Measurements from ENCODE around the gene SIDT2.

SIDT2 gene

DNA sequence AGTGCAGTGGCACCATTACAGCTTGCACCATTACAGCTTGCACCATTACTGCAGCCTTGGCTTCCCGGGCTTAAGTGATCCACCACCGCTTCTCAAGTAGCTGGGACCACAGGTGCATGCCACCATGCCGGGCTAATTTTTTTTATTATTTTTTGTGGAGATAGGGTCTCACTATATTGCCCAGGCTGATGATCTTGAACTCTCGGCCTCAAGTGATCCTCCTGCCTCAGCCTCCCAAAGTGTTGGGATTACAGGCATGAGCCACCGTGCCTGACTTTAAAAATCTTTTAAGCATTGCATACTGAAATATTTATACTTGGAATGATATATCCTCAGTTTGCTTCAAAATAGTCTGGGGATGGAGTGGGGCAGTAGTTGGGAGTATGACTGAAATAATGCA is 24.1 kb upstream of the SIDT2 start:
- Mint-ChIP-seq H3K36me3 (ENCODE audit: insufficient read depth) (peaks cover 56% of the 10 kb centered on the region), H3K27ac (peak overlapping the region in 1 of 2 donors; percentile 69), H3K9me3 (no peaks in the 10 kb centered on the region), H3K4me3 (no peak overlapping the region), H3K27me3 (no peaks in the 10 kb centered on the region), H3K4me1 (ENCODE audit: low read depth in 2 of 2) (peaks cover 17 to 40% of the 10 kb centered on the region in 2 donors)
- DNase-seq: no peak
- no peak for ATAC-seq (replicated peaks)

- no peaks in the 10 kb centered on the region for H3K9me3 Mint-ChIP-seq
- H3K36me3 Mint-ChIP-seq (ENCODE audit: insufficient read depth): peaks cover 72% of the 10 kb centered on the region
- no peak for DNase-seq
- no peaks in the 10 kb centered on the region for H3K27me3 Mint-ChIP-seq
- H3K4me3 Mint-ChIP-seq: no peak overlapping the region
- no peak for ATAC-seq (replicated peaks)
- H3K4me1 Mint-ChIP-seq (ENCODE audit: low read depth in 2 of 2): peaks cover 12 to 24% of the 10 kb centered on the region in 2 donors
- no peak overlapping the region for H3K27ac Mint-ChIP-seq
Measured at GRCh38 chr11:117157507-117157906, 21.0 kb upstream of the SIDT2 start.

DNA sequence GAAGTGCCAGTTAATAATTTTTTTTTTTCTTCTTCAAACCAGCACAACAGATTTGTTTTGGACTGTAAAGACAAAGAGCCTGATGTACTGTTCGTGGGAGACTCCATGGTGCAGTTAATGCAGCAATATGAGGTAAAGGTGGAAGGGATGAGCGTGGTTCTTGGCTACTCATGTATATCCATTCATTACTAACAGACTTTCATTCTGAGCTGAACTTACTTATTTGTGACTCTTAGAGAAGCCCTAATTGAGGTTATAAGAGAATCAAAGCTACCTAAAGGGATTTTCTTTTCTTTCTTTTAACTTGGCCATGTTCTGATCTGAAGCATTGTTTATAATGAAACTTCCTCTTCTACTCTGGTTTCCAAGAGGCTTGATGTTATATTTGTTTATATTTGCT is 18.7 kb upstream of the SIDT2 start:
- H3K4me3 Mint-ChIP-seq: no peak overlapping the region
- no peaks in the 10 kb centered on the region for H3K27me3 Mint-ChIP-seq
- peaks cover 78% of the 10 kb centered on the region for H3K36me3 Mint-ChIP-seq (ENCODE audit: insufficient read depth)
- no peaks in the 10 kb centered on the region for H3K9me3 Mint-ChIP-seq
- peaks cover 12 to 16% of the 10 kb centered on the region in 2 donors for H3K4me1 Mint-ChIP-seq (ENCODE audit: low read depth in 2 of 2)
- DNase-seq: no peak
- ATAC-seq (replicated peaks): no peak
- H3K27ac Mint-ChIP-seq: peak overlapping the region in 1 of 2 donors; percentile 50

DNA sequence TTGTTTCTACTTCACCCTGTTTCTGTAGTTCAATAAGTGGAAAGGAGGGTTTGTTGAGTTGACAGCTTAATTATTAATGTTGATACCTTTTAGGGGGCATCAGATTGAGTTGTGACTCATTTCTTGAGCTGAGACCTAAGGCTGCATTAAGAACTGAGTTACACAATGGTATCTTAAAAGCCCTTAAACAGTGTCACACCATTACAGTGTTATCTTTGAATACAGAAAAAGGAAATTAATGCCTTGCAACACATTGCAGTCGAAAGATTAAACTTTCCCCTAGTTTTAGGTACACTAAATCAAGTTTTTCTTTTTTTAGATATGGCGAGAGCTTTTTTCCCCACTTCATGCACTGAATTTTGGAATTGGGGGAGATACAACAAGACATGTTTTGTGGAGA is 17.7 kb upstream of the SIDT2 start:
- DNase-seq (no peak), ATAC-seq (replicated peaks) (no peak)
- no peaks in the 10 kb centered on the region for H3K9me3 Mint-ChIP-seq
- H3K4me1 Mint-ChIP-seq (ENCODE audit: low read depth in 2 of 2): peaks cover 12 to 14% of the 10 kb centered on the region in 2 donors
- H3K27ac Mint-ChIP-seq: peak overlapping the region in 1 of 2 donors; percentile 52
- no peaks in the 10 kb centered on the region for H3K27me3 Mint-ChIP-seq
- no peak overlapping the region for H3K4me3 Mint-ChIP-seq
- H3K36me3 Mint-ChIP-seq (ENCODE audit: insufficient read depth): peaks cover 84% of the 10 kb centered on the region

DNA sequence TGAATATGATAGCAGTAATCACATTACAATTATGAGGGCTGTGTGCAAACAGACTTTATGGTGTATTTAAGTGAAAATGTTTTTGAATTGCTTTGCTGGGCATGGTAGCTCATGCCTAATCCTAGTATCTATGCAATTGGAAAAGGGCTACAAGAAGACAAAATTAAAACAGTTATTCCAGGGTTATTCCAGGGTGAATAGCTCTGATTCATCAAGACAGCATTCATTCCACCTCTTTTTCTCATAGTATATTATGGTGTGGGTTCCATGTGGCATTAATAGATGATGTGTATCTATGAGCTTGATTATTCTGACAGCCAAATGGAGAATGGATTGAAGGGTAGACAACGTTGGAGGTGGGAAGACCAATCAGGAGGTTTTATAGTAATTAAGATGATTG is 12.1 kb upstream of the SIDT2 start:
- no peaks in the 10 kb centered on the region for H3K9me3 Mint-ChIP-seq
- ATAC-seq (replicated peaks) (no peak), DNase-seq (no peak)
- H3K27ac Mint-ChIP-seq: no peak overlapping the region
- peaks cover 0 to 11% of the 10 kb centered on the region in 2 donors for H3K4me1 Mint-ChIP-seq (ENCODE audit: low read depth in 2 of 2)
- peaks cover 83% of the 10 kb centered on the region for H3K36me3 Mint-ChIP-seq (ENCODE audit: insufficient read depth)
- no peak overlapping the region for H3K4me3 Mint-ChIP-seq
- H3K27me3 Mint-ChIP-seq: no peaks in the 10 kb centered on the region

- ATAC-seq (replicated peaks) (no peak), DNase-seq (no peak)
- no peak overlapping the region for H3K4me3 Mint-ChIP-seq
- H3K27ac Mint-ChIP-seq: peak overlapping the region in 1 of 2 donors; percentile 72
- peaks cover 57% of the 10 kb centered on the region for H3K36me3 Mint-ChIP-seq (ENCODE audit: insufficient read depth)
- H3K9me3 Mint-ChIP-seq: no peaks in the 10 kb centered on the region
- peaks cover 2 to 14% of the 10 kb centered on the region in 2 donors for H3K4me1 Mint-ChIP-seq (ENCODE audit: low read depth in 2 of 2)
- no peaks in the 10 kb centered on the region for H3K27me3 Mint-ChIP-seq
Measured at GRCh38 chr11:117169736-117170135, 8.8 kb upstream of the SIDT2 start.

DNA sequence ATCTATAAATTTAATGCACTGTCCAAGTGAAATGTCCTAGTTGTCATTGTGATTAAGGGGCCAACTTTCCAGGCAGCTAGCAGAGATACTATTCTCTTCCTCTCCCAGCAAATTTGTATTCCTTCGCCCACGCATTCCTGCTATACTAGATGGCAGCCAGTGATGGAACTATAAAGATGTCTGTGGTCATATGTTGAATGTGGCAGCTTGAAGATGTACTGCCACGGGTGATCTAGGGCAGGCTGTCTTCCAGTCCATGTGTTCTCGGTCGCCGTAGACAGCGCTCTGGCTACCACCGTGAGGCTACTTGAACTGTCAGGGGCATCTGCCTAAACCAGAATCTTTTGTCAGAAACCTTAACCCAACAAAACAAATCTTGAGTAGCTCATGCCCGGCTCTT is 8.3 kb upstream of the SIDT2 start:
- Mint-ChIP-seq H3K36me3 (ENCODE audit: insufficient read depth) (peaks cover 52% of the 10 kb centered on the region), H3K4me1 (ENCODE audit: low read depth in 2 of 2) (peaks cover 2 to 14% of the 10 kb centered on the region in 2 donors)

GRCh38 chr11:117171007-117171403 is 7.5 kb upstream of the SIDT2 start:
- Mint-ChIP-seq H3K4me3 (no peak overlapping the region), H3K9me3 (no peaks in the 10 kb centered on the region), H3K27me3 (no peaks in the 10 kb centered on the region), H3K27ac (peak overlapping the region in 1 of 2 donors; percentile 44), H3K36me3 (ENCODE audit: insufficient read depth) (peaks cover 44% of the 10 kb centered on the region), H3K4me1 (ENCODE audit: low read depth in 2 of 2) (peaks cover 2 to 10% of the 10 kb centered on the region in 2 donors)
- ATAC-seq (replicated peaks) (no peak), DNase-seq (no peak)

More for the DNA sequence above, 8.3 kb upstream of the SIDT2 start:
- no peaks in the 10 kb centered on the region for H3K27me3 Mint-ChIP-seq
- DNase-seq (no peak), ATAC-seq (replicated peaks) (no peak)
- no peak overlapping the region for H3K4me3 Mint-ChIP-seq
- no peak overlapping the region for H3K27ac Mint-ChIP-seq
- H3K9me3 Mint-ChIP-seq: no peaks in the 10 kb centered on the region

DNA sequence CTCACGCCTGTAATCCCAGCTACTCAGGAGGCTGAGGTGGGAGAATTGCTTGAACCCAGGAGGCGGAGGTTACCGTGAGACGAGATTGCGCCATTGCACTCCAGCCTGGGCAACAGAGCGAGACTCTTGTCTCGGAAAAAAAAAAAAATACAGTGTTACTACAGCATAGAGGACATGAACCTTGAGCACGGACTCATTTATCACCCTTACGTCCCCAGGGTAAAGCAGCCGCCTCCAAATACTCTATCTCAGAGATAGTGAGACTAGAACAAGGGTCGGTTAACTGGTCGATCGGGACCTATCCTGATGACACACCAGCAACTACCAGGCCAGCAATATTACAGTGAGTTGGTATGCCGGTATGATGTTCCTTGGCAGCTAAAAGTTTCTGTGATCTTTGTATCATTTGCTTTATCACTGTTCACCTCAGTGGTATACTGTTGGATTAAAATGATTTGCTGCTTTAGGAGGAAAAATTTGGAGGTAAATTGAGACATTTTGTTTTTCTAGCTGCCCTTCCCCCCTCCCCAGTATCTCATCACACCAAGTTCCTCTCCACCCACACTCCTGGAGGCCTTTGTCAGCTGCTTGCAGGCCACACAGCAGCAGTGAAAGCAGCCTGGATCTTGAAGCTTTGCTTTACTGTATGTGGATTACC is 7.0 kb upstream of the SIDT2 start:
- ATAC-seq (replicated peaks) (no peak), DNase-seq (no peak)
- no peaks in the 10 kb centered on the region for H3K27me3 Mint-ChIP-seq
- H3K4me1 Mint-ChIP-seq (ENCODE audit: low read depth in 2 of 2): peaks cover 2 to 9% of the 10 kb centered on the region in 2 donors
- H3K36me3 Mint-ChIP-seq (ENCODE audit: insufficient read depth): peaks cover 44% of the 10 kb centered on the region
- H3K4me3 Mint-ChIP-seq: no peak overlapping the region
- no peaks in the 10 kb centered on the region for H3K9me3 Mint-ChIP-seq
- H3K27ac Mint-ChIP-seq: peak overlapping the region; percentile 28 to 44

DNA sequence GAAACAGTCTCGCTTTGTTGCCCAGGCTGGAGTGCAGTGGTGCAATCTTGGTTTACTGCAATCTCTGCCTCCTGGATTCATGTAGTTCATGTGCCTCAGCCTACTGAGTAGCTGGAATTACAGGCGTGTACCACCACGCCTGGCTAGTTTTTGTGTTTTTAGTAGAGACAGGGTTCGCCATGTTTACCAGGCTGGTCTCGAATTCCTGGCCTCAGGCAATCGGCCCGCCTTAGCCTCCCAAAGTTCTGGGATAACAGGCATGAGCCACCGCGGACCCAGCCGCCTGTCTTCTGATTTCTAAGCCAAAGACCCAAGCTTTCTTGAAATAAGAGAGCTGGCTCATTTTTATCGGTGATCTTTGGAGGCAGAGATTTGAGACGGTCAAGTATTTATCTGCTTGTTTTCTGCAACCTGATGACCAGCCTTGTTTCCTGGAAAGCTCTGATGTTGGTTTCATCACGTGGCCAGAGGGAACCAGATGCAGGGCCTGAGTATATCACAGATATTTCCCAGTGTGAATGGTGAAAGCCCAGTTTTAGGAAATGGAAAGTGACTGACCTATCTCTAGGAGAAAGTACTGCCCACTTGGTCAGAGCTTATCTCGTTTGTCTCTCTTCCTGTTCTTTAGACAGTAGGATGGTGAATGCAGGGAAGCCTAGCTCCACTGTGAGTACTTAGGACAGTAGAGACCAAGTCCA is 5.7 kb upstream of the SIDT2 start:
- Mint-ChIP-seq H3K4me3 (no peak overlapping the region), H3K4me1 (ENCODE audit: low read depth in 2 of 2) (peaks cover 2 to 6% of the 10 kb centered on the region in 2 donors), H3K27ac (peak overlapping the region; percentile 57 to 83), H3K36me3 (ENCODE audit: insufficient read depth) (peaks cover 33% of the 10 kb centered on the region), H3K9me3 (no peaks in the 10 kb centered on the region), H3K27me3 (no peaks in the 10 kb centered on the region)
- no peak for ATAC-seq (replicated peaks)
- no peak for DNase-seq

DNA sequence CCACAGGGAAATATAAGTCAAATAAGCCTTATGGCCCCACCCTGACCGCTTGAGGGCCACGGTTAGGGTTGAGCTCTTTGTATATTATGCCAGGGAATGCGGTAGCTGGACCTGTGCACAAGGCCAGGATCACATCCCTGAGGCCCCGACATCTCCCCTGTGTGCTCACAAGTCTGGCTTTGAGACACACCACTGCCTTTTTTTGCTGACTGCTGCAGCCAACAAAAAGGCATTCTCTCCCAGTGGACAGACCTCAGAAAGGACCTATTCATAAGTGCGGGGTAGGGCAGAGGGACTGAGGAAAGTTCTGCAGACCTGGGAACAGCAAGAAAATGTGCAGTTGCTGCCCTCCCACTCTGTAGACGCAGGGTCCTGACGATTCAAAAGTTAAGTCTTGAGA is 3.4 kb upstream of the SIDT2 start:
- no peak for DNase-seq
- Mint-ChIP-seq H3K4me3 (no peak overlapping the region), H3K4me1 (ENCODE audit: low read depth in 2 of 2) (peaks cover 13 to 21% of the 10 kb centered on the region in 2 donors), H3K27ac (no peak overlapping the region), H3K27me3 (no peaks in the 10 kb centered on the region), H3K36me3 (ENCODE audit: insufficient read depth) (peaks cover 23% of the 10 kb centered on the region), H3K9me3 (no peaks in the 10 kb centered on the region)
- no peak for ATAC-seq (replicated peaks)

DNA sequence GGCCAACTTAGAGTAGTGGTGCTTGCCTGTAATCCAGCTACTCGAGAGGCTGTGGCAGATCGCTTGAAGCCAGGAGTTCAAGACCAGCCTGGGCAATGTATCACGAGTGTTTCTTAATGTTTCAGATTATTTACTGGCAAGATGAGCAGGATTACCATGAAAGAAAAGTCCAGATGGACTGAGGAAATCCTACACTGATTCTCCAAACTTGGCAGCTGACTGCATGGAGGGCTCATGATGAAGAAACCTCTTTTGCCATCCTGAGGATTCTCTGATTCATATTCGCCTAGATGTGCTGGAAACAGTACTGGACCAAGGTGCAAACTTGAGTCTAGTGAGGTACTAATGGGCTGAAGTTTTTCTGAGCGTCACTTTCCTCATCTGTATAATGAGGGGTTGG is 2.8 kb upstream of the SIDT2 start:
- ATAC-seq (replicated peaks) (no peak), DNase-seq (no peak)
- no peak overlapping the region for H3K4me3 Mint-ChIP-seq
- no peaks in the 10 kb centered on the region for H3K27me3 Mint-ChIP-seq
- H3K4me1 Mint-ChIP-seq (ENCODE audit: low read depth in 2 of 2): peaks cover 19 to 25% of the 10 kb centered on the region in 2 donors
- H3K27ac Mint-ChIP-seq: no peak overlapping the region
- no peaks in the 10 kb centered on the region for H3K9me3 Mint-ChIP-seq
- peaks cover 26% of the 10 kb centered on the region for H3K36me3 Mint-ChIP-seq (ENCODE audit: insufficient read depth)

- Mint-ChIP-seq H3K4me1 (ENCODE audit: low read depth in 2 of 2) (peaks cover 23 to 29% of the 10 kb centered on the region in 2 donors), H3K36me3 (ENCODE audit: insufficient read depth) (peaks cover 27% of the 10 kb centered on the region), H3K4me3 (no peak overlapping the region), H3K27me3 (no peaks in the 10 kb centered on the region), H3K9me3 (no peaks in the 10 kb centered on the region), H3K27ac (no peak overlapping the region)
- ATAC-seq (replicated peaks): no peak
- DNase-seq: no peak
Measured at GRCh38 chr11:117176186-117176585, 2.4 kb upstream of the SIDT2 start.

DNA sequence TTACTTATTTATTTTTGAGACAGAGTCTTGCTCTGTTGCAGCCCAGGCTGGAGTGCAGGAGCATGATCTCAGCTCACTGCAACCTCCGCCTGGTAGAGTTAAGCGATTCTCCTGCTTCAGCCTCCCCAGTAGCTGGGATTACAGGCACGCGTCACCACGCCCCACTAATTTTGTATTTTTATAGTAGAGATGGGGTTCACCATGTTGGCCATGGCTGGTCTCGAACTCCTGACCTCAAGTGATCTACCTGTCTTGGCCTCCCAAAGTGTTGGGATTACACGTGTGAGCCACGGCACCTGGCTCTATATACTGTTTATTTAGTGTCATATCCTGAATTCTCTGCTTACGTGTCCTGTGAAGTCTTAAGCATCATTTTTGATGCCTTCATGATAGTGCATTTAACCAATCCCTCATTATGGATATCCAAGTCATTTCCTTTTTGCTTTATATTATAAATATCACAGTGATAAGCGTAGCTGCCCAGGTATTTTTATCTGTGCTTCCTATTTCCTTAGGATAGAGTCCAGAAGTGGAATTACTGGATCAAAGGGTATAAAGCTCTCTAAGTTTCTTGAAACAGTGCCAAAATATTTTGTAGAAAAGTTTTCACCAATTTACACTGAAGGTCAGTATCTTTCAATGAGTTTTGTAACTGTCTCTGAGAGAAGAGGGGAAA is 871 bp upstream of the SIDT2 start:
- Mint-ChIP-seq H3K9me3 (no peaks in the 10 kb centered on the region), H3K4me1 (ENCODE audit: low read depth in 2 of 2) (peaks cover 24 to 31% of the 10 kb centered on the region in 2 donors), H3K27ac (peak overlapping the region; percentile 92 to 93), H3K27me3 (no peaks in the 10 kb centered on the region), H3K4me3 (peak overlapping the region; percentile 89 to 91), H3K36me3 (ENCODE audit: insufficient read depth) (peaks cover 25% of the 10 kb centered on the region)
- DNase-seq (no peak), ATAC-seq (replicated peaks) (no peak)
